HepG2 (cell line): ENCODE data around the gene PPP3R1. TPM values are rescaled to one million over a fixed set of nuclear protein-coding genes. Genes with fewer than 3 reads are reported as not detected.

Source experiments
- ATAC-seq: fragments of 200-7000 bp; cut with Tn5 transposase; 3 replicates; pipeline ENCODE4 v1.9.1; 2020; ENCODE audit warnings: mild to moderate bottlenecking, moderate library complexity
- BruUV-seq: library from RNA; stranded (reverse); fragments of 400-500 nt; replicated peaks from 2 replicates; lab custom pipeline; 2021; lab: Mats Ljungman, UMichigan
- CTCF ChIA-PET: fragments of 300-600 bp; formaldehyde crosslinking; extraction: SDS; loops from one replicate; lab custom pipeline; 2021; ENCODE audit warnings: low total read pairs, inconsistent platforms, low intra/inter-chr PET ratio; lab: Yijun Ruan, JAX
- POLR2A ChIA-PET: fragments of 350-600 bp; sonication (Branson Sonifier 250); formaldehyde crosslinking; loops from one replicate; lab custom pipeline; 2020; ENCODE audit warnings: antibody characterized with exemption, inconsistent platforms; lab: Yijun Ruan, JAX
- DNase-seq: peaks from one replicate; pipeline ENCODE4 v3.0.0-alpha.2; 2015; ENCODE audit warnings: low spot score
- FAIRE-seq: peaks from 3 replicates; lab custom pipeline; 2011; peaks lifted over from hg19 to GRCh38; lab: Jason Lieb, UNC
- H2AFZ ChIP-seq: one replicate; pipeline ENCODE4 v1.6.1; 2011; ENCODE audit warnings: low read length, inconsistent platforms
- H3K27ac ChIP-seq: fragments of 300-600 bp; 3 replicates; pipeline ENCODE4 v1.8.0; 2011; ENCODE audit warnings: mixed run types, mild to moderate bottlenecking, mixed read lengths, low read length, inconsistent platforms; ENCODE audit not compliant: insufficient read depth; ENCODE audit errors: extremely low read length
- H3K27me3 ChIP-seq, 2 experiments: fragments of 200-600 bp in 1 of 2; 2 replicates in 1 of 2; 3 replicates in 1 of 2; pipeline versions ENCODE4 v1.6.0 to v1.8.0; 2011; ENCODE audit warnings: low read length in 2 of 2, mild to moderate bottlenecking in 2 of 2, moderate library complexity in 2 of 2, inconsistent platforms in 1 of 2; ENCODE audit not compliant: insufficient read depth in 2 of 2, control insufficient read depth in 1 of 2
- H3K36me3 ChIP-seq, 2 experiments: fragments of 200-600 bp in 1 of 2; replicated peaks in 1 of 2; 2 replicates in 1 of 2; 3 replicates in 1 of 2; pipeline versions ENCODE4 v1.5.1 to v1.8.0; 2011; ENCODE audit warnings: low read length in 2 of 2, inconsistent platforms in 1 of 2; ENCODE audit not compliant: insufficient read depth in 2 of 2, control insufficient read depth in 1 of 2
- H3K4me1 ChIP-seq: 2 replicates; pipeline ENCODE4 v1.5.1; 2012; ENCODE audit warnings: low read length, inconsistent platforms; ENCODE audit not compliant: insufficient read depth
- H3K4me2 ChIP-seq: 2 replicates; pipeline ENCODE4 v1.6.0; 2011; ENCODE audit warnings: low read depth, low read length, inconsistent platforms
- H3K4me3 ChIP-seq, 3 experiments: fragments of 200-600 bp in 1 of 3; sonication (generic), shearing (Covaris generic) in 1 of 3; replicated peaks in 1 of 3; 2 replicates each; pipeline ENCODE4 v1.5.1; 2011 to 2016; ENCODE audit warnings: low read length in 3 of 3, inconsistent platforms in 2 of 3, low read depth in 2 of 3, mild to moderate bottlenecking in 2 of 3, control low read depth in 1 of 3, mixed read lengths in 1 of 3; ENCODE audit not compliant: insufficient read depth in 1 of 3
- H3K79me2 ChIP-seq: one replicate; pipeline ENCODE4 v1.6.1; 2011; ENCODE audit warnings: low read length, inconsistent platforms; ENCODE audit not compliant: insufficient read depth
- H3K9ac ChIP-seq: 2 replicates; pipeline ENCODE4 v1.6.0; 2011; ENCODE audit warnings: mild to moderate bottlenecking, low read depth, low read length, inconsistent platforms; ENCODE audit not compliant: insufficient read depth
- H3K9me3 ChIP-seq: 2 replicates; pipeline ENCODE4 v1.5.1; 2012; ENCODE audit warnings: mild to moderate bottlenecking, low read length
- H4K20me1 ChIP-seq: 2 replicates; pipeline ENCODE4 v1.6.0; 2011; ENCODE audit warnings: inconsistent platforms, mild to moderate bottlenecking, low read length, moderate library complexity; ENCODE audit not compliant: insufficient read depth
- POLR2G ChIP-seq: fragments of 200-400 bp; formaldehyde crosslinking; IDR thresholded peaks from 2 replicates; pipeline ENCODE4 v1.6.1; 2018; ENCODE audit warnings: mild to moderate bottlenecking, low read depth, low read length, moderate library complexity
- RBM22 ChIP-seq: fragments of 200-400 bp; formaldehyde crosslinking; optimal IDR thresholded peaks from 2 replicates; pipeline ENCODE3; 2017; ENCODE audit warnings: mild to moderate bottlenecking, low read length, moderate library complexity
- RCOR2 ChIP-seq: IDR thresholded peaks from 2 replicates; pipeline ENCODE4 v1.6.1; 2016; ENCODE audit warnings: missing biosample characterization, missing genetic modification reagents
- ZFYVE20 ChIP-seq: sonication (generic); formaldehyde crosslinking; IDR thresholded peaks from 2 replicates; pipeline ENCODE4 v1.8.0; 2023; ENCODE audit warnings: low read depth, mild to moderate bottlenecking, moderate library complexity, missing genetic modification reagents, borderline replicate concordance
- ZNF256 ChIP-seq: sonication (generic); formaldehyde crosslinking; conservative IDR thresholded peaks from 2 replicates; pipeline ENCODE4 v1.4.0; 2020; ENCODE audit warnings: missing genetic modification reagents
- ZNF879 ChIP-seq: sonication (generic); formaldehyde crosslinking; IDR thresholded peaks from 2 replicates; pipeline ENCODE4 v1.8.1; 2023; ENCODE audit warnings: missing genetic modification reagents
- WGBS: methylation state at CpG from one replicate; pipeline ENCODE4 v1.1.6; 2017; ENCODE audit warnings: low lambda C conversion rate; 5-methylcytosine and 5-hydroxymethylcytosine counted together
- in situ Hi-C: cut with HindIII; loops from 2 replicates; pipeline ENCODE4 v1.10.0; 2017; ENCODE audit warnings: low pct_unique_long_range_greater_than_20kb; ENCODE audit not compliant: extremely low pct_ligation_motif_present
- intact Hi-C: fragments of 100-400 bp; cut with micrococcal nuclease; formaldehyde crosslinking; loops from one replicate; pipeline ENCODE4 v1.10.0; 2022; ENCODE audit not compliant: unreplicated experiment
- polyA plus RNA-seq, 8 experiments: library from polyadenylated mRNA; depleted of rRNA in 3 of 8; stranded (reverse) in 7 of 8; unstranded in 1 of 8; fragments of >200 nt; fragmentation: Illumina TruSeq in 4 of 8; extraction: Trizol in 4 of 8; gene quantifications; 2 replicates each; pipeline versions ENCODE4 v1.2.1 to v1.2.3, GENCODE V29; 2011 to 2016; ENCODE audit warnings: low read depth in 4 of 8, missing spikeins in 1 of 8, mixed read lengths in 1 of 8; ENCODE audit not compliant: insufficient read depth in 1 of 8
- total RNA-seq, 5 experiments: library from RNA; depleted of rRNA; stranded (reverse); fragments of >200 nt; fragmentation: Illumina TruSeq; extraction: Trizol; gene quantifications; 2 replicates each; pipeline ENCODE4 v1.2.3, GENCODE V29; 2016; ENCODE audit warnings: low read depth in 1 of 5

The PPP3R1 gene
- total and polyA plus RNA-seq, 2 of the 13 experiments (the other 11 are each of a cell fraction or from before 2014, with no cell fraction given): 11.6 to 25.7 TPM

GRCh38 chr2:68178432-68178831 lies 73.9 kb downstream of the PPP3R1 start:
- FAIRE-seq (no peak), ATAC-seq (no peak), DNase-seq (no peak)
- TF ChIP-seq POLR2G: 0 out of 2 replicates have a peak, but pooled peaks have one; percentile 24
- no peak for TF ChIP-seq RCOR2 (CRISPR knock-in tag)
- peak; percentile 90 for TF ChIP-seq RBM22
- BruUV-seq: no TSS peak
- Histone ChIP-seq H3K27ac (no peak overlapping the region), H2AFZ (no peak overlapping the region), H3K27me3 (no peaks in the 10 kb centered on the region), H3K79me2 (no peaks in the 10 kb centered on the region), H4K20me1 (no peaks in the 10 kb centered on the region), H3K36me3 (peaks cover 5 to 74% of the 10 kb centered on the region in 2 experiments), H3K9me3 (no peaks in the 10 kb centered on the region), H3K4me1 (no peaks in the 10 kb centered on the region), H3K4me2 (no peak overlapping the region), H3K4me3 (no peak overlapping the region), H3K9ac (no peak overlapping the region)
- whole genome bisulfite sequencing: 97% methylated on average over 3 of the region's 3 CpGs
- intact Hi-C loops: no loop called here
- ChIA-PET CTCF (no interaction called here), POLR2A (interaction anchor here (1.0 to 1.7 kb wide), 2 partner anchors 21 to 74 kb away, joined by 3 to 7 read pairs; partner anchors contain the start of genes PNO1 and PPP3R1)
- in situ Hi-C loops: no loop called here

GRCh38 chr2:68177541-68177940 lies 74.8 kb downstream of the PPP3R1 start:
- Histone ChIP-seq H3K27ac (no peak overlapping the region), H3K36me3 (peaks cover 7 to 71% of the 10 kb centered on the region in 2 experiments), H3K4me3 (no peak overlapping the region), H3K9me3 (no peaks in the 10 kb centered on the region), H2AFZ (no peak overlapping the region), H3K4me1 (no peaks in the 10 kb centered on the region), H4K20me1 (no peaks in the 10 kb centered on the region), H3K4me2 (no peak overlapping the region), H3K27me3 (no peaks in the 10 kb centered on the region), H3K9ac (no peak overlapping the region), H3K79me2 (no peaks in the 10 kb centered on the region)
- intact Hi-C loops: no loop called here
- DNase-seq: no peak
- ATAC-seq: no peak; the same call in 2 of the 3 replicates
- TF ChIP-seq ZNF256 (CRISPR knock-in tag) (no peak), ZNF879 (no peak), RBM22 (peak; percentile 66), ZFYVE20 (no peak)
- POLR2A ChIA-PET: interaction anchor here (1.0 to 1.7 kb wide), 2 partner anchors 20 to 75 kb away, joined by 3 to 7 read pairs; partner anchors contain the start of genes PNO1 and PPP3R1
- CTCF ChIA-PET: no interaction called here
- 50% methylated on average over 2 of the region's 2 CpGs for WGBS
- no peak for FAIRE-seq
- in situ Hi-C loops: no loop called here
- BruUV-seq: no TSS peak
